SU-DHL-6 (cell line): ENCODE results near the gene BCORL1.

Experiments
- CTCF ChIP-seq: fragments of 200-600 bp; sonication (generic); IDR thresholded peaks from one replicate; pipeline ENCODE4 v1.5.1; 2017; ENCODE audit warnings: antibody characterized with exemption, mild to moderate bottlenecking, low read length, moderate library complexity; ENCODE audit not compliant: insufficient read depth, poor library complexity, severe bottlenecking
- EZH2phosphoT487 ChIP-seq: fragments of 200-600 bp; sonication (generic), shearing (Covaris generic); conservative IDR thresholded peaks from 2 replicates; pipeline ENCODE4 v1.6.1; 2018; ENCODE audit warnings: mild to moderate bottlenecking, antibody characterized with exemption, low read length, moderate library complexity, mixed read lengths

DNA sequence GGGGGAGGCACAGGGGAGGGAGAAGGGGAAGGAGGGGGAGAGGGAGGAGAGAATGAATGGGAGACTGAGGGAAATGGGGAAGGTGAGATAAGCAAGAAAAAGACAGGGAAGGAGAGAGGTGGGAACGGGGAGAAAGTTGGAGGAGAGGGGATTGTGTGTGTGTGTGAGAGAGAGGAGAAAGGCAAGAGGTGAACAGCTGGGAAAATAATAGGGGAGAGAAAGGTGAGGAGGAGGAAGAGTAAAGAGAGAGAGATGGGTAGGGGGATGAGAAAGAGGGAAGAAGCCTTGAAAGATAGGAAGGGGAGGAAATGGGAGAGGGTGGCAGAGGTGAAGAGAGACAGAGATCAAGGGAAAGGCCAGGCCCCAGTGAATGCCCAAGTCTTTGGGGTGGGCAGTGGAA is 20.1 kb downstream of the BCORL1 start:
- TF ChIP-seq CTCF (no peak), EZH2phosphoT487 (no peak)
